ENCODE data around the gene CEBPB. TPM values are rescaled to one million over a fixed set of nuclear protein-coding genes. Genes with fewer than 3 reads are reported as not detected.

CEBPB gene
- polyA plus RNA-seq, 1 donor (not counting 4 experiments of a cell fraction or from before 2014, with no cell fraction given), result 15.8 TPM

DNA sequence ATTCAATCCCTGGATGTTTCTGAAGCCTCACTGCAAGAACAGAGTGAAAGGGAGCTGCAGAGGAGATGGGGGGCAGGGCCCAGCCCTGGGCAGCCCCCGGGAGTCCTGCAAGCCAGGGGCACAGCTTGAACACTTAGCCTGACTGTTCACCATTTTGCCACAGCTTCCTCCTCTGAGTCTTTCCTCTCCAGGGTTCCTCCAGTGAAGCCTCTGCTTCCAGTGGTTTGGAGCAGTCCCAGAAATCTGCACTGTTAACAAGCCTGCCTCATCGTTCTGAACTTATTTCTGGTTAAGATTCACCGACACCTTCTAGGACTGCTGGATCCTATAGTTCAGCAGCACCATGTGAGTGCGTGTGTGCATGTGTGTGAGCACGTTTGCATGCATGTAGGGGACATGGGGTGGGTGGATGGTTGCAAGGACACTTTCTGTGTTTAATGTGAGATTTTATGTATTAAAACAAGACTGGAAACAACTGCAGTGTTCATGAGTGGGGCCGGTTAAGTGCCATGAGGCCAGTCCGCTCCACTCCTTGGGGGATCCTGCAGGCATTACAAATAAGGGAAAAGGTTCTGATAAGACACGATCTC lies 24.6 kb downstream of the CEBPB start:
- H4K20me1 ChIP-seq (ENCODE audit: control insufficient read depth, extremely low read depth, insufficient read depth, low read length), result no peaks in the 10 kb centered on the region
- H3K9ac ChIP-seq (ENCODE audit: control insufficient read depth, extremely low read depth, insufficient read depth, low read length), result no peak overlapping the region
- H3K4me2 ChIP-seq (ENCODE audit: control insufficient read depth, extremely low read depth, insufficient read depth, low read depth, low read length), result no peak overlapping the region
- H3K36me3 ChIP-seq (ENCODE audit: control insufficient read depth in 2 of 2, extremely low read depth in 1 of 2, insufficient read depth in 2 of 2, low read length in 2 of 2), result no peaks in the 10 kb centered on the region
- no peaks in the 10 kb centered on the region for H3K4me1 ChIP-seq (ENCODE audit: control insufficient read depth, extremely low read depth, insufficient read depth, low read length)
- peaks cover 5% of the 10 kb centered on the region for H3K27me3 ChIP-seq (ENCODE audit: control insufficient read depth, extremely low read depth, insufficient read depth, low read length)
- dilution Hi-C loops (cut with MboI; ENCODE audit: extremely low pct_ligation_motif_present, low sequenced_read_pairs), result no loop called here
- DNase-seq (ENCODE audit: low read depth, low spot score), result no peak
- H3K9me3 ChIP-seq (ENCODE audit: control insufficient read depth, low read depth, low read length), result no peaks in the 10 kb centered on the region
- H2AFZ ChIP-seq (ENCODE audit: control insufficient read depth, low read length), result no peak overlapping the region
- FAIRE-seq, result no peak
- H3K79me2 ChIP-seq (ENCODE audit: control insufficient read depth, insufficient read depth, low read length), result no peaks in the 10 kb centered on the region
- H3K9me1 ChIP-seq (ENCODE audit: control insufficient read depth, extremely low read depth, insufficient read depth, low read length), result no peaks in the 10 kb centered on the region
- no peak overlapping the region for H3K4me3 ChIP-seq (ENCODE audit: control insufficient read depth in 2 of 3, extremely low read depth in 1 of 3, insufficient read depth in 2 of 3, low read depth in 1 of 3, low read length in 3 of 3)
- no peak for TF ChIP-seq EZH2 (IDR thresholded peaks at IDR 0.05; ENCODE audit: low read length)
- TF ChIP-seq CTCF (optimal IDR thresholded peaks at IDR 0.05 in 1 of 3, IDR thresholded peaks at IDR 0.05 in 1 of 3, conservative IDR thresholded peaks at IDR 0.05 in 1 of 3; ENCODE audit: extremely low read depth in 1 of 3, insufficient read depth in 2 of 3, low read length in 3 of 3), result no peak
- H3K27ac ChIP-seq (ENCODE audit: control insufficient read depth, insufficient read depth, low read length), result no peak overlapping the region

DNA sequence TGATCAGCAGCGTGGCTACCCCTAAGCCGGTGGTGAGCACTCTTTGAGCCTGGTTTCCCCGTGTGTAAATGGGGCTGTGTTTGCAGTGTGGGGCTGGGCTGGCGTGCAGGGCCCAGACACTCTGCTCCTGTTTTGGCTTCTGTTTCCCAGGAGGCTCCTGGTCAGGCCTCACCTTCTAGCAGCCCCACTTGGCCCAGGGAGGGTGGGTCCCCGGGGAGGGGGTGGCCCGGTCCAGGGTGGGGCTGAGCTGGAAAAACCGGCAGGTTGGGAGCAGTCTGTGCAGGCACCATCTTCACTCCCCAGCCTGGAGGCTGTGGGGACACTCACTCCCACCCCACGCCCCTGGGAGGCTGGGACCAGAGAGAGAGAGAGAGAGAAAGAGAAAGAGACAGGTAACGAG lies 25.3 kb downstream of the CEBPB start:
- Histone ChIP-seq H3K9ac (ENCODE audit: control insufficient read depth, extremely low read depth, insufficient read depth, low read length) (no peak overlapping the region), H3K79me2 (ENCODE audit: control insufficient read depth, insufficient read depth, low read length) (no peaks in the 10 kb centered on the region), H3K27ac (ENCODE audit: control insufficient read depth, insufficient read depth, low read length) (no peak overlapping the region), H3K9me3 (ENCODE audit: control insufficient read depth, low read depth, low read length) (no peaks in the 10 kb centered on the region), H3K4me1 (ENCODE audit: control insufficient read depth, extremely low read depth, insufficient read depth, low read length) (no peaks in the 10 kb centered on the region), H3K4me3 (ENCODE audit: control insufficient read depth in 2 of 3, extremely low read depth in 1 of 3, insufficient read depth in 2 of 3, low read depth in 1 of 3, low read length in 3 of 3) (no peak overlapping the region), H3K27me3 (ENCODE audit: control insufficient read depth, extremely low read depth, insufficient read depth, low read length) (peaks cover 5% of the 10 kb centered on the region), H3K4me2 (ENCODE audit: control insufficient read depth, extremely low read depth, insufficient read depth, low read depth, low read length) (no peak overlapping the region), H2AFZ (ENCODE audit: control insufficient read depth, low read length) (no peak overlapping the region), H3K9me1 (ENCODE audit: control insufficient read depth, extremely low read depth, insufficient read depth, low read length) (no peaks in the 10 kb centered on the region), H4K20me1 (ENCODE audit: control insufficient read depth, extremely low read depth, insufficient read depth, low read length) (no peaks in the 10 kb centered on the region), H3K36me3 (ENCODE audit: control insufficient read depth in 2 of 2, extremely low read depth in 1 of 2, insufficient read depth in 2 of 2, low read length in 2 of 2) (no peaks in the 10 kb centered on the region)
- TF ChIP-seq EZH2 (IDR thresholded peaks at IDR 0.05; ENCODE audit: low read length), result no peak
- no peak for TF ChIP-seq CTCF (optimal IDR thresholded peaks at IDR 0.05 in 1 of 3, IDR thresholded peaks at IDR 0.05 in 1 of 3, conservative IDR thresholded peaks at IDR 0.05 in 1 of 3; ENCODE audit: extremely low read depth in 1 of 3, insufficient read depth in 2 of 3, low read length in 3 of 3)
- dilution Hi-C loops (cut with MboI; ENCODE audit: extremely low pct_ligation_motif_present, low sequenced_read_pairs), result no loop called here
- no peak for FAIRE-seq
- no peak for DNase-seq (ENCODE audit: low read depth, low spot score)
